ENCODE results near the gene THAP7. TPM values are rescaled to one million over a fixed set of nuclear protein-coding genes. Genes with fewer than 3 reads are reported as not detected.

The THAP7 gene
- total RNA-seq, 1 experiment from 2014 or later = 27.7 TPM

GRCh38 chr22:20973634-20974286 lies 28.2 kb downstream of the THAP7 start:
- no peak overlapping the region for H3K4me2 ChIP-seq (ENCODE audit: low read length)
- H3K4me1 ChIP-seq (ENCODE audit: control insufficient read depth in 1 of 2, insufficient read depth in 2 of 2, low read length in 2 of 2) = peaks cover 0 to 4% of the 10 kb centered on the region in 2 experiments; a peak in 1 of 4 replicates
- intact Hi-C loops (cut with micrococcal nuclease) = no loop called here

More at GRCh38 chr22:20973634-20974286, 28.2 kb downstream of the THAP7 start:
- TF ChIP-seq CEBPB (IDR thresholded peaks at IDR 0.05; ENCODE audit: low read depth) (no peak), REST (IDR thresholded peaks at IDR 0.05; ENCODE audit: low read depth) (no peak), POLR2A (IDR thresholded peaks at IDR 0.05; ENCODE audit: borderline replicate concordance, extremely low read depth, insufficient read depth, insufficient read length) (no peak), CBX3 (IDR thresholded peaks at IDR 0.05; ENCODE audit: low read depth) (no peak), ZNF274 (IDR thresholded peaks at IDR 0.05; ENCODE audit: low read depth, low read length) (no peak), EZH2phosphoT487 (IDR thresholded peaks at IDR 0.05; ENCODE audit: borderline replicate concordance) (no peak)
- Histone ChIP-seq H3K9ac (ENCODE audit: low read length) (no peak overlapping the region), H3K36me3 (ENCODE audit: control insufficient read depth in 1 of 2, insufficient read depth in 2 of 2, low read length in 2 of 2) (no peaks in the 10 kb centered on the region), H3K27me3 (ENCODE audit: insufficient read depth, low read length) (no peaks in the 10 kb centered on the region), H3K79me2 (ENCODE audit: insufficient read depth, low read length) (no peaks in the 10 kb centered on the region), H3K4me3 (replicated peaks in 1 of 2; ENCODE audit: low read depth in 1 of 2, low read length in 2 of 2) (no peak overlapping the region), H2AFZ (ENCODE audit: low read depth, low read length, poor library complexity, severe bottlenecking) (no peak overlapping the region), H3K9me3 (ENCODE audit: control insufficient read depth in 1 of 2, insufficient read depth in 1 of 2, low read depth in 1 of 2, low read length in 2 of 2) (peaks cover 2 to 6% of the 10 kb centered on the region in 2 experiments; a peak in 1 of 4 replicates), H4K20me1 (ENCODE audit: insufficient read depth) (no peaks in the 10 kb centered on the region), H3K9me2 (ENCODE audit: insufficient read depth) (no peaks in the 10 kb centered on the region), H3K27ac (ENCODE audit: low read depth, low read length) (no peak overlapping the region)
- ChIA-PET POLR2A (interaction anchor here (1.1 kb wide), 1 partner anchor 8 kb away, joined by 6 read pairs; the partner anchor contains the start of gene LZTR1), CTCF (interaction anchor here (1.2 kb wide), 1 partner anchor 18 kb away, joined by 3 read pairs; no protein-coding TSS in a partner anchor), RAD21 (ENCODE audit: low non-redundant PET in 1 of 2, low total read pairs in 2 of 2, uncharacterized antibody in 2 of 2, unreplicated experiment in 2 of 2) (interaction anchor here in 1 of 2 experiments (0.7 kb wide), 1 partner anchor 88 kb away, joined by 3 read pairs; no protein-coding TSS in a partner anchor)
- no TSS peak for BruUV-seq (replicated peaks)
- DNase-seq (ENCODE audit: low read depth, low spot score) (no peak), ATAC-seq (no peak)

All from HCT116 (cell line).